ENCODE measurements around the gene PLD1.

GRCh38 chr3:171687581-171687980, 122.7 kb downstream of the PLD1 start:
- TF ChIP-seq ZNF169 (tag by site-specific recombination; IDR thresholded peaks at IDR 0.05) = no peak
- TF ChIP-seq MYNN (tag by site-specific recombination; IDR thresholded peaks at IDR 0.05; ENCODE audit: borderline replicate concordance) = no peak
- TF ChIP-seq CTCF (tag by site-specific recombination; IDR thresholded peaks at IDR 0.05) = no peak

Data from HEK293 (cell line).